Measurements from ENCODE around the gene TPGS1.

The TPGS1 gene

GRCh38 chr19:542173-542866, 35.0 kb downstream of the TPGS1 start:
- no peak for DNase-seq

- DNase-seq, result no peak
Observed at GRCh38 chr19:543910-544608, 36.8 kb downstream of the TPGS1 start, which contains the start of gene GZMM. TSS of gene GZMM (plus strand) at chr19:544053. CDS start at chr19:544072, 19 bp downstream.

- no peak for DNase-seq
Observed at GRCh38 chr19:547117-547516, 39.8 kb downstream of the TPGS1 start.

GRCh38 chr19:547836-548720, 40.8 kb downstream of the TPGS1 start:
- DNase-seq, result no peak

- DNase-seq, result no peak
Observed at GRCh38 chr19:548886-549830, 41.9 kb downstream of the TPGS1 start.

- no peak for DNase-seq
Observed at GRCh38 chr19:554817-555216, 47.5 kb downstream of the TPGS1 start.

GRCh38 chr19:555474-555808, 48.1 kb downstream of the TPGS1 start:
- no peak for DNase-seq

- no peak for DNase-seq
Observed at GRCh38 chr19:556611-557382, 49.5 kb downstream of the TPGS1 start.

GRCh38 chr19:558770-559439, 51.6 kb downstream of the TPGS1 start:
- DNase-seq, result no peak

- no peak for DNase-seq
Observed at GRCh38 chr19:560121-560520, 52.8 kb downstream of the TPGS1 start.

GRCh38 chr19:566403-566802, 59.1 kb downstream of the TPGS1 start:
- peak; percentile 29 for DNase-seq

- no peak for DNase-seq
Observed at GRCh38 chr19:566844-567243, 59.5 kb downstream of the TPGS1 start.

GRCh38 chr19:567296-567900, 60.1 kb downstream of the TPGS1 start:
- DNase-seq, result no peak
